ENCODE measurements around the gene ASAH2.

Gene ASAH2

GRCh38 chr10:50291261-50291850 lies 40.0 kb upstream of the ASAH2 start:
- Histone ChIP-seq H3K4me1 (ENCODE audit: control insufficient read depth in 1 of 2, insufficient read depth in 1 of 2, low read depth in 1 of 2, low read length in 1 of 2) (no peaks in the 10 kb centered on the region), H3K27me3 (no peaks in the 10 kb centered on the region), H3K36me3 (no peaks in the 10 kb centered on the region), H3K4me3 (ENCODE audit: low read depth in 1 of 2, low read length in 1 of 2) (no peak overlapping the region), H3K9me3 (no peaks in the 10 kb centered on the region), H3K27ac (no peak overlapping the region)
- TF ChIP-seq CTCF (IDR thresholded peaks at IDR 0.05): no peak

DNA sequence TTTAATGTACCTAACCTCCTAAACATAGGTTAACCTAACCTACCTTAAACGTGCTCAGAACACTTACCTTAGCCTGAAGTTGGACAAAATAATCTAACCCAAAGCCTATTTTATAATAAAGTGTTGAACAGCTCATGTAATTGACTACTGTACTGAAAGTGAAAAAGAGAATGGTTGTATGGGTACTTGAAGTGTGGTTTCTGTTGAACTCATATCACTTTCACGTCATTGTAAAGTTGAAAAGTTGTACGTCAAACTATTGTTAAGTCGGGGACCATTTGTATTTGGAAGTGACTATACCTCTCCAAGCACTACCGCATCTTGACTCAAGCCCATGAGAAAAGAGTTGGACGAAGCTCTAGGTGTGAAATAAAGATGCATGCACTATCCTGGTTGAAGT lies 37.9 kb upstream of the ASAH2 start:
- no peak overlapping the region for H3K27ac ChIP-seq
- no peak for TF ChIP-seq CTCF (IDR thresholded peaks at IDR 0.05)

DNA sequence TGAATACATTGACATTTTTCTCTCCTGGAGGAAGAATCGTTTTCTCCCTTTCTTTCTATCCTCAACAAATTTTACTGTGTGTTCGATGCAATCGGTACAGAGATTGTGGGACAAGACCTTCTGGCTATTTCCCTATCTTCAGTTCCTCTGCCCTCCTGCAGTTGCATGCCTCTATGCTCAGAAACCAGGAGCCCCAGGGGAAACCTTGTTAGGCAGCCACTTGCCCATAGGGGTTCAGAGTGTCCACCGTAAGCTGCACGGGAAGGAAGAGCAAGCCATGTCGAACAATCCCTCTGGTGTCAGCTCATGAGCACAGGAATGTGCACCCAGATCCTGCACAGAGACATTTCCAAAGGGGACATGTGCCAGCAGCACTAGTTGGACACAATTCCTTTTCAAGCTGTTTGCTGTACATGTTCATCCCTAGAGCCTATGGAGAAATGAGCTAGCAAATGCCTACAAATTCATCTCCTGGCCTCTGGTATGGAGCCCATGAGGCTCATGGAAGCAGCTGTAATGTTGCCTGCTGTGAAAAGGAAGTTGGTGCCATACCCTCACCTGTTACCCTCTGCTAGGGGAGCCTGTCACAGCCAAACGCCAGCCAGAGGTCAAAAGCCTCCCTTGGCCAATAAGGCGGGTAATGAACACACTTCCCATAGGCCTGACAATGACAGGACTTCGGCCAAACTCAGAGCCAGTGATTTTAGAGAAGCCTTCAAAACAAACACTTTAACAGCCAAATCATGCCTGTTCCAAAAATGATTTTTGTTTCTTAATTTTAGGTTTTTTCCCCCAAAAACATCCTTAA lies 35.9 kb upstream of the ASAH2 start:
- no peaks in the 10 kb centered on the region for H3K9me3 ChIP-seq
- no peaks in the 10 kb centered on the region for H3K4me1 ChIP-seq (ENCODE audit: control insufficient read depth in 1 of 2, insufficient read depth in 1 of 2, low read depth in 1 of 2, low read length in 1 of 2)

More for the DNA sequence above, 37.9 kb upstream of the ASAH2 start:
- H3K27me3 ChIP-seq: no peaks in the 10 kb centered on the region
- H3K4me1 ChIP-seq (ENCODE audit: control insufficient read depth in 1 of 2, insufficient read depth in 1 of 2, low read depth in 1 of 2, low read length in 1 of 2): no peaks in the 10 kb centered on the region
- no peaks in the 10 kb centered on the region for H3K36me3 ChIP-seq
- no peaks in the 10 kb centered on the region for H3K9me3 ChIP-seq
- no peak overlapping the region for H3K4me3 ChIP-seq (ENCODE audit: low read depth in 1 of 2, low read length in 1 of 2)

DNA sequence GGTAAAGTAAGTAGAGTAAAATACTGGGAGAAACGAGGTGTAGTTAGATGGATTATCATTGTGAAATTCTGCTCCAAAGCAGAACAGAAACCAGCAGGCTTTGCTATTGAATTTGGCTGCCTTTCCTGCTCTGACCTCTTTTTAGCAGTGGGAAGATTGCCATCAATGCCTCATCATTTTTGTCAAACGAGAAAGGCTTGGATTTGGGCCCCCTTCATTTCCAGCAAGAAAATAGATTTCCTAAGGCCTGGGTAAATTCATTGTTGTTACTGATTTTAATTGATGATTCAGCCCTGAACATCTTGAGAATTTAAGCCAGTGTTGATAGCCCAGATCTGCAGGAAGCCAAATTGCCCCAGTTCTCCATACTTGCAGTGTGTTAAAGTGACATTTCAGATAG lies 35.2 kb upstream of the ASAH2 start:
- no peaks in the 10 kb centered on the region for H3K4me1 ChIP-seq (ENCODE audit: control insufficient read depth in 1 of 2, insufficient read depth in 1 of 2, low read depth in 1 of 2, low read length in 1 of 2)
- H3K27me3 ChIP-seq: peaks cover 12% of the 10 kb centered on the region
- H3K9me3 ChIP-seq: no peaks in the 10 kb centered on the region
- no peak overlapping the region for H3K27ac ChIP-seq
- H3K36me3 ChIP-seq: no peaks in the 10 kb centered on the region
- H3K4me3 ChIP-seq (ENCODE audit: low read depth in 1 of 2, low read length in 1 of 2): no peak overlapping the region
- TF ChIP-seq CTCF (IDR thresholded peaks at IDR 0.05): no peak

More for the DNA sequence above, 35.9 kb upstream of the ASAH2 start:
- Histone ChIP-seq H3K27me3 (peaks cover 12% of the 10 kb centered on the region), H3K36me3 (no peaks in the 10 kb centered on the region), H3K4me3 (ENCODE audit: low read depth in 1 of 2, low read length in 1 of 2) (no peak overlapping the region), H3K27ac (no peak overlapping the region)
- no peak for TF ChIP-seq CTCF (IDR thresholded peaks at IDR 0.05)

DNA sequence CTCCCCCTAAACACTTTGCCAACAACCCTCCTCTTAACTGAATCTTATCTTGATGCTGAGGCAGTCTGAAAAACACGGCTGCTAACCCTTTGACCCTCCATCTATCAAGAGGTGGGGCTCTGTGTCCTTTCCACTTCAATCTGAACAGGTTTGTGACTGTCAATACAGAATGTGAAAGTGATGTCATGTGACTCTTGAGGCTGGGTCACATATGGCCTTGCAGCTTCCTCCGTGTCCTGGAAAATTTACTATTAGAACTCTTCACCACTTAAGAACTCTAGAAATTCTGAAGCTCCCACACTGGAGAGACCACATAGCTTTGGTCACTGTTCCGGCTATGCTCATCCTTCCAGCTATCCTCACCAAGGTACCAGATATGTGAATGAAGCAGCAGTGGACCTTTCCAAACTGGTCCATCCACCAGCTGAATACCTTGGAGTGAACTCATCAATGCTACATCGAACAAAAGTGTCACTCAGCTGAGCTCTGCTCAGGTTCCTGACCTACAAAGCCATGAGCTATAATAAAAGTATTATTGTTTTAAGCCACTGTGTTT lies 30.7 kb upstream of the ASAH2 start:
- H3K4me1 ChIP-seq (ENCODE audit: control insufficient read depth in 1 of 2, insufficient read depth in 1 of 2, low read depth in 1 of 2, low read length in 1 of 2): no peaks in the 10 kb centered on the region
- H3K36me3 ChIP-seq: no peaks in the 10 kb centered on the region
- H3K27ac ChIP-seq: no peak overlapping the region
- H3K27me3 ChIP-seq: peaks cover 28% of the 10 kb centered on the region
- no peak for TF ChIP-seq CTCF (IDR thresholded peaks at IDR 0.05)
- H3K9me3 ChIP-seq: no peaks in the 10 kb centered on the region
- H3K4me3 ChIP-seq (ENCODE audit: low read depth in 1 of 2, low read length in 1 of 2): no peak overlapping the region
